Pancreas (tissue), 10 donors: ENCODE results near the gene NECAB2. TPM values are rescaled to one million over a fixed set of nuclear protein-coding genes. Genes with fewer than 3 reads are reported as not detected.

Experiments used
- ATAC-seq, 4 donors: fragments of 200-7000 bp; cut with Tn5 transposase; one replicate each; pipeline versions ENCODE4 v1.8.0 to v1.9.1; 2020; ENCODE audit warnings: mild to moderate bottlenecking in 4 of 4, moderate library complexity in 4 of 4
- DNase-seq, 6 donors: peaks; one replicate each; pipeline ENCODE4 v3.0.0-alpha.2; 2020
- FAIRE-seq: peaks from 2 replicates; lab custom pipeline; 2012; peaks lifted over from hg19 to GRCh38; lab: Jason Lieb, UNC
- H3K27ac ChIP-seq, 4 donors: fragments of 200-600 bp; sonication (generic); 1 replicate in 3 of 4; 2 replicates in 1 of 4; pipeline versions ENCODE4 v1.5.0 to v1.8.0; 2020
- H3K27me3 ChIP-seq, 4 donors: fragments of 200-600 bp; one replicate each; pipeline ENCODE4 v1.8.0; 2021
- H3K36me3 ChIP-seq, 3 donors: fragments of 200-600 bp; sonication (generic) in 1 of 3; one replicate each; pipeline versions ENCODE4 v1.5.0 to v1.8.0; 2020 to 2021
- H3K4me1 ChIP-seq, 3 donors: fragments of 200-600 bp; one replicate each; pipeline ENCODE4 v1.8.0; 2021
- H3K4me3 ChIP-seq, 4 donors: fragments of 200-600 bp; sonication (generic) in 2 of 4; one replicate each; pipeline versions ENCODE4 v1.5.0 to v1.8.0; 2020 to 2021
- H3K9me3 ChIP-seq, 4 donors: fragments of 200-600 bp; one replicate each; pipeline ENCODE4 v1.8.0; 2021
- WGBS, 2 donors: extraction: QIAGEN DNeasy Blood & Tissue Kit; methylation state at CpG; one replicate each; pipeline ENCODE4 v1.1.7; 2013; 5-methylcytosine and 5-hydroxymethylcytosine counted together
- intact Hi-C, 3 donors: fragments of 100-400 bp; cut with DNase I; formaldehyde crosslinking; loops; one replicate each; pipeline versions ENCODE4 v1.11.1 to v1.14.2; 2022
- polyA plus RNA-seq, 2 donors: library from polyadenylated mRNA; stranded (reverse); fragments of 200-250 nt; gene quantifications; one replicate each; pipeline ENCODE4 v1.2.3, GENCODE V29; 2013
- total RNA-seq, 6 donors: library from RNA; stranded (reverse); fragmentation: NEBNext Ultra II Directional in 4 of 6; extraction: Animal tissue kit (Norgen Biotek cat#: 25700) in 4 of 6; gene quantifications; one replicate each; pipeline versions ENCODE4 v1.2.1 to v1.2.4, GENCODE V29; 2021 to 2023
- TF ChIP-seq, protein P1 (sequence below), 4 donors: fragments of 200-600 bp; sonication (generic) in 3 of 4; IDR thresholded peaks; one replicate each; pipeline versions ENCODE4 v1.5.0 to v1.8.0; 2021; ENCODE audit warnings: antibody characterized with exemption in 4 of 4
- donor health status: healthy with polysubstance abuse.
- donor health status: DM: no; HTN: no; CAD: no; lungs with moderate emphysema.
- donor health status: DM: no; HTN: no; CAD: no.
- donor health status: control.
- donor health status: control.
- donor health status: Bipolar disorder and iron deficiency.
- donor health status: DM: yes; HTN: yes; CAD: no.
- donor health status: DM: no; HTN: no; CAD: no.
- donor health status: DM: no; HTN: no; CAD: no.
- donor health status: DM: yes; HTN: yes; CAD: no.

NECAB2 gene
- total and polyA plus RNA-seq, 8 donors = 0.37 to 23.8 (median 1.2) TPM

DNA sequence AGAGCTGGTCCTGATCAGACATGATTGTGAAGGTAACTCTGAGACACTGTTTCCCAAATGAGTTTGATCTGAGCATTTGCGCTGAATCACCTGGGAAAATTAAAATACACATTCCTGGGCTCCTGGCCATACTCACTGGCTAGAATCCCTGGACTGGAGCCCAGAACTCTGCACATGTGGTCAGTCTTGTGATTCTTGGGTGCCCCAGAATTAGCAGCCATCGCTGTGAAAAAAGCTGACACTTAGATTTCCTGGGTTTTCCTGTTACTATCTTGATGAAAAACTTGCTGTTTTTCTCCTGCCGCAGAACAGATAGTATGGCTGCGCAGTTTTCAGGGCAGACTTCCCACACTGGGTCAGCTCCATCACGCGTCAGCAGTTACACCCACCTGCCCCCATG lies 24.6 kb downstream of the NECAB2 start:
- Histone ChIP-seq H3K27me3 (no peaks in the 10 kb centered on the region), H3K36me3 (no peaks in the 10 kb centered on the region), H3K4me3 (no peak overlapping the region), H3K27ac (no peak overlapping the region), H3K4me1 (peaks cover 0 to 4% (median 0%) of the 10 kb centered on the region in 3 donors), H3K9me3 (no peaks in the 10 kb centered on the region)
- ATAC-seq = peak; percentile 61 to 82 (median 65)
- intact Hi-C loops = no loop called here
- peak in 5 of 6 donors; percentile 15 to 75 (median 74) for DNase-seq
- 44 to 46% methylated on average over 6 of the region's 6 CpGs for WGBS, 2 donors
- no peak for FAIRE-seq
- TF ChIP-seq, protein P1, sequence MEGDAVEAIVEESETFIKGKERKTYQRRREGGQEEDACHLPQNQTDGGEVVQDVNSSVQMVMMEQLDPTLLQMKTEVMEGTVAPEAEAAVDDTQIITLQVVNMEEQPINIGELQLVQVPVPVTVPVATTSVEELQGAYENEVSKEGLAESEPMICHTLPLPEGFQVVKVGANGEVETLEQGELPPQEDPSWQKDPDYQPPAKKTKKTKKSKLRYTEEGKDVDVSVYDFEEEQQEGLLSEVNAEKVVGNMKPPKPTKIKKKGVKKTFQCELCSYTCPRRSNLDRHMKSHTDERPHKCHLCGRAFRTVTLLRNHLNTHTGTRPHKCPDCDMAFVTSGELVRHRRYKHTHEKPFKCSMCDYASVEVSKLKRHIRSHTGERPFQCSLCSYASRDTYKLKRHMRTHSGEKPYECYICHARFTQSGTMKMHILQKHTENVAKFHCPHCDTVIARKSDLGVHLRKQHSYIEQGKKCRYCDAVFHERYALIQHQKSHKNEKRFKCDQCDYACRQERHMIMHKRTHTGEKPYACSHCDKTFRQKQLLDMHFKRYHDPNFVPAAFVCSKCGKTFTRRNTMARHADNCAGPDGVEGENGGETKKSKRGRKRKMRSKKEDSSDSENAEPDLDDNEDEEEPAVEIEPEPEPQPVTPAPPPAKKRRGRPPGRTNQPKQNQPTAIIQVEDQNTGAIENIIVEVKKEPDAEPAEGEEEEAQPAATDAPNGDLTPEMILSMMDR (IDR thresholded peaks at IDR 0.05) = no peak

DNA sequence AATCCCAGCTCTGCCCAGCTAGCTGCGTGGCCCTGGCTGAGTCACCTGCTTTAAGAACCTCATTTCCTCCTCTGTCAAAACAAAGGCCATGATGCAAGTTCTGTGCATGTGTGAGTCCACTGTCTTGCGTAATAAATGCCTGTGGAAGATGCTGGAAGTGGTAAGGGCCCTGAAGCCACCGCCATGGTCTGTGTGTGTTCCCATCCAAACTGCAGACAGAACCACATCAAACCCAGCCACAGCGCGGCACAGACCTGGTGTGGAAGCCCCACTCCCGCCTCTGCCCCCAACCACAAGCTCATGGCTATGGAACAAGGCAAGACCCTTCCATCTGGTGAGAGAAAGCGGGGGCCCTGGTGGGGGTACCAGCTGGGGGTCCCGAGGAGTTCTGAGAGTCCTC lies 26.0 kb downstream of the NECAB2 start:
- FAIRE-seq = no peak
- Histone ChIP-seq H3K27me3 (no peaks in the 10 kb centered on the region), H3K9me3 (no peaks in the 10 kb centered on the region), H3K4me1 (peaks cover 0 to 4% (median 0%) of the 10 kb centered on the region in 3 donors), H3K27ac (no peak overlapping the region), H3K36me3 (no peaks in the 10 kb centered on the region), H3K4me3 (no peak overlapping the region)
- TF ChIP-seq, protein P1 (IDR thresholded peaks at IDR 0.05) = no peak
- DNase-seq = peak in 1 of 6 donors; percentile 48
- 87 to 88% methylated on average over 8 of the region's 8 CpGs for WGBS, 2 donors
- peak in 1 of 4 donors; percentile 15 for ATAC-seq
- intact Hi-C loops = no loop called here

DNA sequence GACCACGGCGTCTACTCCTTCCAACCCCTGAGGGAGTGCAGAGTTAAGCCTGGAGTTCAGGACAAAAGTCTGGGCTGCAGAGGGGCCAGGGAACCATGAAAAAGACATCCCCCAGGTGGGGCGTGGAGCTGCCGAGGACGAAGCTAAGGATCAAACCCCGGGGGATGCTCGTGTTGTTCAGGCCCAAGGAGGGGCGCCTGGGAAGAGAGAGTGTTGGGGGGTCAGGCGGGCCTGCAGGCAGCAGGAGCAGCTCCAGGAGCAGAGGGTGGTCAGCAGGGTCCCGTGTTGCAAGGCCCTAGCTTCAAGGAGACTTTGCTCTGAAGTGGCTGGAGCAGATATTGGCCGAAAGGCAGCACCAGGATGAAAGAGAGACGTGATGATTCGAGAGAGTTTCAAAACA lies 26.7 kb downstream of the NECAB2 start:
- Histone ChIP-seq H3K4me3 (no peak overlapping the region), H3K4me1 (no peaks in the 10 kb centered on the region), H3K36me3 (no peaks in the 10 kb centered on the region), H3K27me3 (no peaks in the 10 kb centered on the region), H3K27ac (no peak overlapping the region), H3K9me3 (no peaks in the 10 kb centered on the region)
- ATAC-seq (no peak), DNase-seq (peak in 1 of 6 donors; percentile 30), FAIRE-seq (no peak)
- TF ChIP-seq, protein P1 (IDR thresholded peaks at IDR 0.05) = no peak
- 85 to 90% methylated on average over 13 of the region's 13 CpGs for WGBS, 2 donors
- intact Hi-C loops = no loop called here

DNA sequence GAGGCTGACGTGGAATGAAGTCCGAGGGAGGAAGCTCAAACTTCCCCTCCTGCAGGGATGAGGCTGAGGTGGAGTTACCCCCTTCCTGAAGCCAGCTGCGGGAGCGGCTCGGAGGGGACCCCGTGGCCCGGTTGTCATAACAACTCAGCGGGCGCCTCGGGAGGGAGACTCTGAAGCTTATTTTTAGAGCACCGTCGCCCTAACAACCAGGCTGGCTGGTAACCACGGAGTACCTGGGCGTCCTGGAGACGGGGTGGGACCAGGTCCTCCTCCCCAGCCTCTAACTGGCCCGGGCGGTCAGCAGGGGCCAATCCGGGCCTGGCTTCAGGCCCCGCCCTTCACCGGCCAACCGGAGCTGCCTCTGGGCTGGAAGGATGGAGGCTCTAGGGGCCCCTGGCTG lies 27.7 kb downstream of the NECAB2 start:
- intact Hi-C loops = no loop called here
- Histone ChIP-seq H3K27me3 (no peaks in the 10 kb centered on the region), H3K4me3 (no peak overlapping the region), H3K27ac (no peak overlapping the region), H3K9me3 (no peaks in the 10 kb centered on the region), H3K4me1 (no peaks in the 10 kb centered on the region), H3K36me3 (no peaks in the 10 kb centered on the region)
- FAIRE-seq (no peak), ATAC-seq (peak in 3 of 4 donors; percentile 62 to 87 (median 85)), DNase-seq (peak in 4 of 6 donors; percentile 27 to 63 (median 36))
- 36 to 41% methylated on average over 21 of the region's 21 CpGs for WGBS, 2 donors
- TF ChIP-seq, protein P1 (IDR thresholded peaks at IDR 0.05) = no peak

DNA sequence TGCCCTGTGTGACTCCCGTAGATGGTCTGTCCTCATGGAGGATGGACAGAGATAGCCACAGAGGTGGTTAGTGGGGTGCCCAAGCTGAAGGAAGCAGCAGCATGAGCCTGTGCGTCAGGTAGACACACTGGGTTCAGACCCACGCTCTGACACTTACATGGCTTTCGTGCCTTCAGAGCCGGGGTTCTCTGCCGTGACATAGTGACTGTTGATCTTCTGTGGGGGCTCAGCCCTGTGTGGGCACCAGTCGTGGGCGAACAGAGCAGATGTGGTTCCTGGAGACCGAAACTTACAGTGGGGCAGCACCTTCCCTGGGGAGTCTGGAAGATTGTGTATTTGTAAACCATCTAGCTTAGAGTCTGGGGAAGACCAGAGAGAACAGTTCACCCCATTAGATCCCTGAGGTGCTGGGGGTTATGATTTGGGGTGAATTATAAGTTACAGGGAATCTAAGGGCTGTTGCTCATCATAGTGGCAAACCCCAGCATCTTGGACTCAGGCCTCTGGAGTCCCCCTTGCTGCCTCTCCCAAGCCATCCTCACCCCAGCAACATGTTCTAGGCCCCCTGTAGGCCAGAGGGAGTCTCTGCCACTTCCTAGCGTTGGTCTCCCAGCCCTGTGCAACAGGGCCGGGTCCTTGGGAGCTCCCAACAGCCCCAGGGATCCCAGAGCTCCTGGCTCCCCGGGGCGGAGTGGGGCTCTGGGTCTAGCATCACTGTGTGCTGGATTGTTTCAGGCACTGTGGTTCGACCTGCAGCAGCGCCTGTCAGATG lies 28.6 kb downstream of the NECAB2 start:
- ATAC-seq = no peak
- Histone ChIP-seq H3K9me3 (no peaks in the 10 kb centered on the region), H3K36me3 (no peaks in the 10 kb centered on the region), H3K27me3 (no peaks in the 10 kb centered on the region), H3K4me1 (no peaks in the 10 kb centered on the region), H3K4me3 (no peak overlapping the region), H3K27ac (no peak overlapping the region)
- peak in 1 of 6 donors; percentile 31 for DNase-seq
- FAIRE-seq = no peak
- intact Hi-C loops = no loop called here
- WGBS, 2 donors = 81 to 87% methylated on average over 15 of the region's 15 CpGs
- TF ChIP-seq, protein P1 (IDR thresholded peaks at IDR 0.05) = no peak
